GM20431 (cell line): ENCODE measurements around the gene TAAR1.
"Not testable (repeated sequence)": the region's sequence is repeated elsewhere in the genome, so short reads cannot be mapped to it uniquely, and the experiment has no call there.

Experiments used
- in situ Hi-C: fragments of 300-500 bp; cut with MseI, MboI; formaldehyde crosslinking; loops from one replicate; pipeline ENCODE4 v1.15.0; 2020; ENCODE audit warnings: low sequenced_read_pairs; ENCODE audit not compliant: unreplicated experiment

TAAR1 gene, protein sequence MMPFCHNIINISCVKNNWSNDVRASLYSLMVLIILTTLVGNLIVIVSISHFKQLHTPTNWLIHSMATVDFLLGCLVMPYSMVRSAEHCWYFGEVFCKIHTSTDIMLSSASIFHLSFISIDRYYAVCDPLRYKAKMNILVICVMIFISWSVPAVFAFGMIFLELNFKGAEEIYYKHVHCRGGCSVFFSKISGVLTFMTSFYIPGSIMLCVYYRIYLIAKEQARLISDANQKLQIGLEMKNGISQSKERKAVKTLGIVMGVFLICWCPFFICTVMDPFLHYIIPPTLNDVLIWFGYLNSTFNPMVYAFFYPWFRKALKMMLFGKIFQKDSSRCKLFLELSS

DNA sequence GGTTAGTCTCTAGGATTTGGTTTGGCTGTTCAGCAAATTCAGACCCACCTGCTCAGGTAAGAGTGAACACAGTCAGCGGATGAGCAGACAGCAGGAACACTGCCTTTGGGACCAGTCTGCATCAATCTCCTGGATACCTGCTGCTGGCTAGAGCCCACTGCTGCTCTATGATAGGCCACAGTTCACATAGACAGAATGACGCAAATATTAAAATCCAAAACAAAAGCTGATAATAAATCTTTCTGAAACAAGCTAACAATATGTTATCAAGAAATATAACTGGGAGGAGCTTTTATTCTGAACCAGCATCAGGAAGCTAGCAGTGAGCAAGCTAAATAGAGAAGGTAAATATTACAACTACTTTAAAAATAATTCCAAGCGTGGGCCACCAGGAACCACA lies at the start of gene TAAR1:
Gene TAAR1, minus strand, starts transcription at position 101 of the 400 bp plus-strand sequence. CDS start 13,179 bp downstream, outside the sequence.
- in situ Hi-C loops: no loop called here

DNA sequence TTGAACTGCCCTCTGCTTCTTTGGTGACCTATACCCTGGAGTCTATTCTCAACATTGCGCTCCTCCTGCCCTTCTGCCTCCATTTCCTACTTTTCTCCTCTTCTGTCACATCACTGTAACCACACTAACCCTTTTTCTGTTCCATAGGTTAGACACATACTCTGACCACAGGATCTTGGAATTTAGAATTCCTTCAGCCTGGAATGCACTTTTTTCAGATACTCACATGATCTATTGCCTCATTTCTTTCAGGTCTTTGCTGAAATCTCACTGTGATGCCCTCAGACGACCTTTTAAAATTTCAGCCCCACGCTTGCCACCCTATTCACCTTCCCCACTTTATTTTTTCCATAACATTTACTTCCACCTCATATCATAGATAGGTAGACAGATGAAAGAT lies 49.8 kb upstream of the TAAR1 start:
- in situ Hi-C loops: no loop called here

DNA sequence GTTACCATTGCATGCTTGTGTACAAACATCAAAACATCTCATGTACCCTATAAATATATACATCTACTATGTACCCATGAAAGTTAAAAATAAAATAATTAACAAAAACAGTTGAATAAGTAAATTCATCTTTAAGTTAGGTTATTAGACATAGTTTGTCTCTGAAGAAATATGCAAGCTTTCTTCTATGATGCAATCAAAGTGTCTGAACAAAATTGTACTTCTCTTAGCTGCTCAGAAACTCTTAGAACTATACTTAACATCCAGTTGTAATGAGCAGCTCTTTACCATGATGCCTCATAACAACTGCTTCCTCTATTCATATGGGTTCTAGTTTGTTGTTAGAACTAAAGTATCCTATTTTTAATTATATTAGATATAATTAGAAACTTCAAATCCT lies 49.0 kb upstream of the TAAR1 start:
- in situ Hi-C loops: no loop called here

DNA sequence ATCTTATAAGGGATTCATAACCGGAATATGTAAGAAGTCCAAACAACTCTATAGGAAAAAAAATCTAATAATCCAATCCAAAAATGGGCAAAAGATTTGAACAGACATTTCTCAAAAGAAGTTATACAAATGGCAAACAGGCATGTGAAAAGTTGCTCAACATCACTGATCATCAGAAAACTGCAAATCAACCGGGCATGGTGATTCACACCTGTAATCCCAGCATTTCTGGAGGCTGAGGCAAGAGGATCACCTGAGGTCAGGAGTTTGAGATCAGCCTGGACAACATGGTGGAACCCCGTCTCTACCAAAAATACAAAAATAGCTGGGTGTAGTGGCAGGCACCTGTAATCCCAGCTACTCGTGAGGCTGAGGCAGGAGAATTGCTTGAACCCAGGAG lies 47.8 kb upstream of the TAAR1 start:
- in situ Hi-C loops: not testable (repeated sequence)

DNA sequence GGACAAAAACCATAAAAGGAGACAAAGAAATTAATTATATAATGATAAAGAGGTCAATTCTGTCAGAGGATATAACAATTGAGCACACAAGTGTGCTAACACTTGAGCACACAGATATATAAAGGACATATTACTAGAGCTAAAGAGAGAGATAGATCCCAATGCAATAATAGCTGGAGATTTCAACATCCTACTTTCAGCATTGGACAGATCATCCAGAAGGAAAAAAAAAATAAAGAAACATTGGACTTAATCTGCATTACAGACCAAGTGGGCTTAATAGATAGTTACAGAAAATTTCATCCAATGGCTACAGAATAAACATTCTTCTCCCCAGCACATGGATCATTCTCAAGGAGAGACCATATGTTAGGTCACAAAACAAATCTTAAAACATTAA lies 45.0 kb upstream of the TAAR1 start:
- in situ Hi-C loops: no loop called here

DNA sequence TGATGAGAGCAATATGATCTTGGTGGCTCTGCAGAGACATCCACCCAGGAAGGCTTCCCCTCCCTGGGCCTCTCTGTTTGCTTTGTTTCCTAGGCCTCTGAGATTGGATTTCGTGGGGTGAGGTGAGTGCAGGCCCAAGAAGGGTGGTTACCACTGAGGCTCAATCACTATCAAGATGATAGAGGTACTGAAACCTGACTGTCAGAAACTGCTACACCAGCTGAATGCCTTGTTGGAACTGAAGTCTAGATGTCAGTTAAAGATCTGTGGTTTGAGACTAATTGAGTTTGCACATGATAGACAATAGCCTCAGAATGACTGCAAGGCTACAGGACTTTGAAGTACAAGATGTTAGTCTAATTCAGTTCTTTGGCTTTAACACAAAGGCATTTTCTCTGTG lies 39.6 kb upstream of the TAAR1 start:
- in situ Hi-C loops: no loop called here

DNA sequence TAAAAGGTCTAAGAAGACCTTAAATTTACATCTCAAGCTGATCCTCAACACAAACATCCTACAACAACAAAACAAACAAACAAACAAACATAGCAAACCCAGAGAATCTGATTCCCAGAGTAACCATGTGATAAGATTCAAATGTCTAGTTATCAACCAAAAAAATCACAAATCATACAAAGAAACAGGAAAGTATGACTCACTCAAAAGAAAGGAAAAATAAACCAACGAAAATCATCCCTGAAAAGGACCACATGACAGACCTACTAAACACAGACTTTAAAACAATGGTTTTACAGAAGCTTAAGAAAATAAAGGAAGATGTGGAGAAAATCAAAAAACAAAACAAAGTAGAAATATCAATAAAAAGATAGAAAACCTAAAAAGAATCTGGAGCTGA lies 36.8 kb upstream of the TAAR1 start:
- in situ Hi-C loops: no loop called here

DNA sequence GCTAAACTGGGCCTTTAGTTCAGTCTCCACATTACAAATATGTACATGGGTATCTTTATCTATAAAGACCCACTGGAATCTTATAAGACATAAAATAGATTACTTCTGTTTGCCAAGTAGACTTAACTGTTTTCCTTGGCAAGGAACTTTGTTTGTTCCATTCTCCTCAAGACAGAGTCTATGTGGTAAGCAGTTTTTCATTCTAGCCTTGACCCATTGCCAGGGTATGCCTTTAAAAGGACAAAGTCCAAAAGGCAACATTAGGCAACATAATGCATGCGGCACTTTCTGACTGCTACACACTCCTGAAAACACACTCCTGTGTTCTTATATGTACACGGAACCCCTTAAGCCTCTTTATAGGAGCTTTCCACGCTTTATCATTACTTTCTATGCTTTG lies 34.5 kb upstream of the TAAR1 start:
- in situ Hi-C loops: no loop called here

DNA sequence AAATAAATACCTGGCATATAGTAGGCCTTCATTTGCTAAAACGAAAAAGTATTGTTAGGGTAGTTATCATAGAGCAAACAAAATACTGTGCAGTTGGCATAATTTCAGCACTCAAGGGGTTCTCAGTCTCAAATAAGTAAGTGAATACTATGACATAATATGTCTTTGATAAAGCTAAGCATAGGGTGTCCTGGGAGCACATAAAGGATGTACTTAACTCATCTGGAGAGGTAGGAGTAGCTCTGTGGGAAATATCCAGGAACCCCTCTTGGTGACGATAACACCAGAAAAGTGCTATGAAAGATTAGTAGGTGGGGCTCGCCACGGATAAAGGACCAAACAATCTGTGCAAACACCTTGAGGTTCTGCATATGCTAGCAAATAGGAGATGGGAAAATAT lies 31.7 kb upstream of the TAAR1 start:
- in situ Hi-C loops: no loop called here

DNA sequence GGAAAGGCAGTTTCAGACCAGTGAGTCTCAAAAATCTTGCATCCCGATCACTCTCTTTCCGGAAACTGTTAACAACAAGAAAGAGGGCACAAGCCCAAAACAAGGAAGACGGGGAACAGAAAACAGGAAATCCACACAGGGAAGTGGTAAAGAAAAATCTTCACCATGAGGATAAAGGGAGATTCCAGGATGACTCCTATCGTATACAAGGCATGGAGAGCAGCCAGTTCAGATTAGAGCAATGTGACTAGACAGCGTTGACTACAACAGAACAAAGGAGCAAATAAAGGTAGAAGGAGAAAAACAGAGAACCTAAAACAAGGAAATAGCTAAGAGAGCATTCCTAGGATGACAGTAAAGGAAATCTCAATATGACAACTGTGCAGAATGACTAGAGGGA lies 28.3 kb upstream of the TAAR1 start:
- in situ Hi-C loops: no loop called here

DNA sequence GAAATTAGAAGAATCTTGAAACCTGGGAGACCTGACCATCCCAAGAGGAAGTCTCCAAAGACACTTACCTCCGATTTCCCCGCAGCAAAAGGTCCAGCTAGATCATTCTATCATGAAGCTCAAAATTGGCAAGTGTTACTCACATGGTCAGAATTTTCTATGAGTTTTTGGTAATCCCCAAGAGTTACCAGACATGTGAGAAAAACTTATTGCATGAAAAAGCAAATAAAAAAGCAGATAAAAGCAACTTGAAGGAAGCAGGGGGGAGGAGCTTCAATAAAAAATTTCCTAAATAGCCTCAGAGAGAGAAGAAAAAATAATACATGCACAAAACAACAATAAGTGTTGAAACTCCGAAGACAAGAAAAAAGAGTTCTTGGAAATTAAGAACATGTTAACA lies 27.5 kb upstream of the TAAR1 start:
- in situ Hi-C loops: no loop called here

DNA sequence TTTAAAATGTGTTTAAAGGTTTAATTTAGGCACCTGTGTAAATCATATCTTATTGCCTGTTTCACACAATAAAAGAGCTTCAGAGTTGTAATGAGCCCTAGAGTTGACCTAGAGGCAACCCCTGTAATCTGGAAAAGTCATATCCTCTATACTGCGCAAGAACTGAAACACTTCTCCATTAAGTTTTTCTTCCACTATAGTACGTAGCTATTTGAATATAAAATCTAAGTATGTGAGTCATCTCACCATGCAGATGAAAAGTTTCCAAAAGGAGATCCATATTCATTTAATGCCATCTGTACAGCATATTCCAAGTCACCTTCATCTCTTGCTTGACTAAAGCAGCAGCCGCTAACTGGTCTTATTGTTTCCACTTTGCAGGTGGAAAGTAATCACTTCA lies 26.0 kb upstream of the TAAR1 start:
- in situ Hi-C loops: no loop called here

DNA sequence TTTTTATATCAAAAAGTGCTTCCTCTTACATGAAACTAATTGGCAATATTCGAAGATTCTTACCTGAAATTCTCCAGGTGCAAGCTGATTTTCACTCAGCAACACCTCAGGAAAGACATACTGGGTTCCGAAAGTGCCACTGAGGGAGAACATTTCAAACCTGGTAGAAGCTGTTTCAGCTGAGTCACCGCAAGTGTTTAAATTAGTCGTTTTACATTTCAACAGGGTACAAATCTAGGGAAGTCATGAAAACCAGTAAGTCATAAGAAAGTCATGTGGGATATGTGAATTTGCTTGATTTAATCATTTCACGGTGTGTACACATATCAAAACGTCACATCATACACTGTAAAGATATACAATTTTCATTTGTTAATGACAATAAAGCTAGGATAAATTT lies 25.3 kb upstream of the TAAR1 start:
- in situ Hi-C loops: no loop called here

DNA sequence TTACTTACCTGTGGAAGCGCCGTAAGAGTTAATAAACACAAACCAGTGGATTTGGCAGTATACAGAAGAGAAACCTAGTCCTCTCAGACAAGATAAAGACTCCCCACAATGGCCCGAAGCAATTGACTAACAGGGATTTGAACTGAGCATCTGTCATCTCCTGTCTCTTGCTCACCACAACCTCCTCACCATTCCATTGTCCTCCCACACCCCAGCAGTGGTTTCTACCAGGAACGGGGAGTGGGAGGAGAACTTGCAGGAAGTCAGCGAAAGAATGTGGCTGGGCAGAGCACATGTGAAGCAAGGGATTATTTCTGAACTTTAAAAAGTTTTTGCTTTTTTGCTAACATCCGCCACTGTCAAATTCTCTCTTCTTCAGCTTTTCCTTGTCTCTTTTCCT lies 24.6 kb upstream of the TAAR1 start:
- in situ Hi-C loops: no loop called here

DNA sequence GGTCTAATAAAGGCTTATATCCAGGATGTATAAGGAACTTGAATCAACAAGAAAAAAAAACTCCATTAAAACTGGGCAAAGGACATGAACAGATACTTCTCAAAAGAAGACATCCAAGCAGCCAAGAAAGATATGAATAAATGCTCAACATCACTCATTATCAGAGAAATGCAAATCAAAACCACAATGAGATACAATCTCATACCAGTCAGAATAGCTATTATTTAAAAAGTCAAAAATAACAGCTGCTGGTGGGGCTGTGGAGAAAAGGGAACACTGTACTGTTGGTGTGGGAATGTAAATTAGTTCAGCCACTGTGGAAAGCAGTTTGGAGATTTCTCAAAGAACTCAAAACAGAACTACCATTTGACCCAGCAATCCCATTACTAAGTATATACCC lies 20.1 kb upstream of the TAAR1 start:
- in situ Hi-C loops: not testable (repeated sequence)

DNA sequence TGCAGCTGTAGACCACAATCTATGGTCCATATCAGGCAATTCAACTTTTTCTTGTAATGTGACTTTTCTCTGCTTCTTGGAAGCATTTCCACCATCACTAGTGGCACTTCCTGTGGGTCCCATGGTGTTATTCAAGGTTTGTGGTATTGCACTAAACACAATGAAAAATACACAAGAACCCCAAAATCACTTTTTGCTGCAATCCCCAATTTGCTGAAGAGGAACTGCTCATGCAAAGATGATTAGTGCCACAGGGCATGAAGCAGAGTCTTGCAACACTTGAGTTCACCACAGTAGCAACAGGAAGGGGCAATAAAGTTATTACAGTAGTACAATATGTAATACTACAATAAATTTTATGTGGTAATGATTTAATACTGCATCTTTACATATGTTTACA lies 16.8 kb upstream of the TAAR1 start:
- in situ Hi-C loops: no loop called here

DNA sequence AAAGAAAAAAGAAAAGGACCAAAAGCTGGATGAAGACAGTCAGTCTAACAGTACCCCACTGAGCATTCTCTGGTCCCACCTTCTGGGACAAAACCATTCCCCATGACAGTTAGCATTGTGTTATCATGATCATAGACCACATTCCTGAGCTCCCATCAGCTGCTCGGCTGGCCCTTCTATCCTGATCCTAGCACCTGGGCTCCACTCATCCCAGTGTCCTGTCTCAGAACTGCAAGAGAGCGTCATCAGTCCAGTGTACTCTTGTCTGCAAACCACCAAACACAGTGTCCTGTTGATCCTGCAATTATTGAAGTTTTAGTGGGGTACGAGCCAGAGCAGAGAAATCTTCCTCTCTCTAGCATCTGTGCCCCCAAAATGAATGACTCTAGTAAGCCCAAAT lies 16.0 kb upstream of the TAAR1 start:
- in situ Hi-C loops: no loop called here

DNA sequence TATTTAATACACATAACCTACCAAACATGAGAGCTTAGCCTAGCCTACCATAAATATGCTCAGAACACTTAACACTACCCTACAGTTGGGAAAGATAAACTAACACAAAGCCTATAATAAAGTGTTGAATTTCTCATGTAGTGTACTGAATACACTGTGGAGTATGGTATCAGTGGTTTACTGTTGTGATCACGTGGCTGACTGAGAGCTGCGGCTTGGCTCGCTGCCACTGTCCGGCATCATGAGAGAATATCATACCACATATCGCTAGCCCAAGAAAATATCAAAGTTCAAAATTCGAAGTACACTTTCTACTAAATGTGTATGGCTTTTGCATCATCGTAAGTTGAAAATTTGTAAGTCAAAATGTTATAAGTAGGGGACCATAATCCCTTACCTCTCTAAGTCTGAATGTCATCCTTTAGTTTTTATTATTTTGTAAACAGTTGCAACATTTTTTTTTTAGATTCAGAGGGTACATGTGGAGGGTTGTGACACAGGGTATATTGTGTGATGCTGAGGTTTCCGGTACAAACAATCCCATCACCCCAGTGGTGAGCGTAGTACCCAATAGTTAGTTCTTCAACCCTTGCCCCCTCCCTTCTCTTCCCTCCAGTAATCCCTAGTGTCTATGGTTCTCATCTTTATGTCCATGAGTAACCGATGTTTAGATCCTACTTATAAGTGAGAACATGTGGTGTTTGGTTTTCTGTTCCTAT lies 14.6 kb upstream of the TAAR1 start:
- in situ Hi-C loops: no loop called here

DNA sequence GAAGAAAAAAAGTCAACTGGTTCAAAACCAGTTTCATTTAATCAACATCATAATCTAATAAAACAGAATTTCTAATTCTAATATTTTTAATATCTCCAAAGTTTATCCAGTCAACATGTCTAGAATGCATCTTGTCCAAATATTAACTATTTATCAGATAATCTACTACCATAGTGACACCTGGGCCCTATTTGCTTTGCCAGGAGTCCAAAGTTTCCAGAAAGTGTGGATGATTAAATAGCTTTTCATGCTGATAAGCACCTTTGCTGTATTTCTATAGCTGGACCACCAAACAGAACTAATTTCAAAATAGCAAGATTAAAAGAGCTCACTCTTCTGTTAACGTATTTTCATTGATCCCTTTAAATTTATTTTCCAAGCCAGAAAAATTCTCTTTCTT lies 12.3 kb upstream of the TAAR1 start:
- in situ Hi-C loops: no loop called here

DNA sequence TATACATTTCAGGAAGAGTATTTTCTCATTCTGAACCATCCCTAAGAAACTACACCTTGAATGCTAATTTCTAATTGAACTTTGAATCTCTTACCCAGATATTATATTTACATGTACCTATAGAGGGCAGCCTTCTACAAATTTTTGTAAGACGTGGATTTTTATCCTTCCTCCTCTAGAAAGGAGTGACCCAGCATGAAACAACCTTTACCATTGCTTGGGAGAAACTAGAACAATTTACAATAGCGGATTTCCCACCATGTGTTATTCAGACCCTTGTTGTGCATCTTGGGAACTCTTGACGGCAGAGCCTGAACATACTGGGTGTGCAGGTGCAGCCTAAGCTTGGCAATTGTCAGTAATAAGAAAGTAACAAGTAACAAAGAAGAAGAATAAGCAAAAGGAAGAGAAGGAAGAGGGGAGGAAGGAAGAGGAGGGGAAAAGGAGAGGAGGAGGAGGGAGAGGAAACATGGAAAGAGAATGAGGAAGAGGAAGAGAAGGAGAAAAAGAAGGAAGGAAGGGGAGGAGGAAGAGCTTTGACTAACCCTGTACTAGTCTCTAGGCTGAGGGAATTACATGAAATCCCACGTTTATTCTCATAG lies 10.8 kb upstream of the TAAR1 start:
- in situ Hi-C loops: no loop called here

DNA sequence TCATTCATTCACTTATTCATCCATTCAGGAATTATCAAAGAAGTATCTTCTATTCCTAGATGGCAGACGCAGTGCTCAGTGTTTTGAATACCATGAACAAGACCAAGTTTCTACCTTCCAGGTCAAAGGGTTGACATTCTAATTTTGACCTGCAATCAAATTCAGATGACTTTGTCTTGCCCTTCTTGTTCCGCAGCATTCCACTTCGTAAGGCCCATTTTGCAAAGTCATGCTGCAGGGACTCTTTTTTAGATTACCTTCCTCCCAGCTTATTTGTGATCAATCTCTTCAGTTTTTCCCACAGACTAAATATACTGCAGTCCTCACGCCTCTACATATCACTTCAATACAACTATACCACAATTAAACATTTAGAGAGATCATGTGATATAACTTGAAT lies 7.1 kb upstream of the TAAR1 start:
- in situ Hi-C loops: no loop called here
